GM21381 (cell line): ENCODE data around the gene CFAP57.
"Not testable (repeated sequence)": the region's sequence is repeated elsewhere in the genome, so short reads cannot be mapped to it uniquely, and the experiment has no call there.

ENCODE experiments used
- ATAC-seq: cut with Tn5 transposase; IDR thresholded peaks from one replicate; pipeline ENCODE4 v1.9.1; 2021; ENCODE audit warnings: mild to moderate bottlenecking, moderate library complexity; ENCODE audit not compliant: unreplicated experiment

The CFAP57 gene

DNA sequence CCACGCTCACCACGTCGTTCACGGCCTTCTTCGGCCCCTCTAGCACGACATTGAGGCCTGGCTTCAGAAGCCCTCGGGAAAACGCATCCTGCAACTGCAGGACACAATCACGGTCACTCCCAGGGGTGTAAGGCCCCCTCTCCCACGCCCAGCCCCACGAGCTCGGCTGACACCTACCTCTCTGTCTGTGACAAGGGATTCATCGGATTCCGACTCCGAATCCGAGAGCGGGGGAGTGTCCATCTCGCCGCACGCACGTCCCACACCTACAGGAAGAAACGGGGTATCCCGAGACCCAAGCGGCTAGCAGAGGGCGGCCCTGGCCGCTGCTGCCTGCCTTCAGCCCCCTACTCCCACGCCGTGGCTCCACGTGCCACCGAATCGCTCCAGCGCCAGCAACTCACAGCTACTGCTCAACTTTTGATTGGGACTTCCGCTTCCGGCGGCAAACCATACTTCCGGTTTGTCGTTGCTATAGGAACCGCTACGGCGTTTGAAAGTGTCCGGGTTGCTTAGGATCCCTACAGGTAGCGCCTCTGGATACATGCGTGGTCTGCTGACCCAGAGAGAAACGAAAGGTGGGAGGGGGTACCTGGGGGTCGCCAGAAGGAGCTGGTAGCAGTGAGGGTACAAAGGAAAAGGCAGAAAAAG is at the start of gene CFAP57, which contains the start of gene EBNA1BP2:
TSS of gene CFAP57 (plus strand) at position 455 of the 651 bp plus-strand sequence. CDS start 424 bp downstream, outside the sequence.
TSS of gene EBNA1BP2 (minus strand) at position 415 of the 651 bp plus-strand sequence. CDS start at position 243, 172 bp downstream.
- ATAC-seq = peak; percentile 86

DNA sequence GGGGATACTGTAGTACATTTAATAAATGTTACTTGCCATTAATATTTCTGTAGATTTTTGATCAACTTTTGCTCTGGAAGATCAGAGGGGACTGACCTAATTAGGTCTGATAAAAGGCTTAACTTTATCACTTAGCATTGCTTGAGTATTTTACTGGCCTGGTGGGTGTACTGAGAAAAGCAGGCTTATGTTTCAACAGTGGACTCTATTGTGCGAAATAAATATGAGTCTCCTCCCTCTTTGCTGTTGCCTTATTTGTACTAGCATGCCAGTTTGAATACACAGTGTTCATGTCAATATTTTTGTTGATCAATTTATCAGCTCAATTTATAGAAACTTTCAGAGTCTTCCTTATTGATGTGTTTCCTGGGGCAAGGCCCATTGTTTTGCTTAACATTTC is 49.1 kb upstream of the CFAP57 start:
- no peak for ATAC-seq

DNA sequence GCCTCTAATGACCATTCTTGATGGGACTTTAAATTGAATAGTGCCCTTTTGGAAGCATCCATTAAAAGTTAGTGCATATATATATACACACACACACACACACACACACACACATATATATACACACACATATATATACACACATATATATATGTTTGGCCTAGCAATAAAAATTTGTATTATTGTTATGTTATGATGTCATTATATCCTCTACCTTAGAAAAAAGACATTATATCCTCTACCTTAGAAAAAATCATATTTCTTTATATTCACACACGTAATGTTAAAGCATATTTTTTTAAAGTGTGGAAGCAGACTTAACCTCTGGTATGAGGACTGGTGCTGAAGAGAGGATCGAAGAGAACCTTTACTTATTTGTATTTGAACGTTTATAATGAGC is 43.3 kb upstream of the CFAP57 start:
- ATAC-seq = no peak

DNA sequence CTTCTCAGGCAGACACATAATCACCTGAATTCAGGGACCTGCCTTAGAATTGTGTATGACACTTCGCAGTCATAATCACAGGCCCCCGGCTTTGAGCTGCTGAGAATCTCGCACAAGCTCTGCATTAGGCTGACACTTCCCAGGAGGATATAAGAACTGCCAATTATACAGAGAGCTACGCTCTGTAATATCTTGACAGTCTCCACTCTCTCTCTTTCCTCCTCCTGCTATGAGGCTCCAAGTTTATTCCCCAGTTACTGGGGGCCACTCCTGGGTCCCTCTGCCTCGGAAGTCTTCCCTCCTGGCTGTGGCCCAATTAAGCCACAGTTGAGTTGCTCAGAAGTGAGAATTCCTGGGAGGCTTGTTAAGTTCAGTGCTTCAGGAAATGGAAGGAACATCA is 42.7 kb upstream of the CFAP57 start:
- ATAC-seq = no peak

DNA sequence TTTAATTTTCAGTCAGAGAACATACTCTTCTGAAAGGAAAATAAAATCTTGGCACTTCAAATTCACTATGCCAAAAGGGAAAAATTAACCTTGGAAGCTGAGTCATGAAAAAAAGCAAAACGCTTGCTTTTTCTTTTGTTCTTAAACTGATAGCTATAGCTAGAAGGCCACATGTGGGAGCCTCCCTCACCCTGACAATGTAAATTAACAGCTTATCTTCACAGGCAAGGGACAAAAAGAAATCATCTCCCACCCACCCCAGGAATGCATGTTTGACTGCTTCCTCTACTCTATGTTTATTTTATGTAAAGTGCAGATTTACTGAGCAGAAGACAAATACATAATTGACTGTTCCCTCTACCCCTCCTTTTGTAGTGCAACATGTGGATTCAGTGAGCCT is 38.1 kb upstream of the CFAP57 start:
- no peak for ATAC-seq

DNA sequence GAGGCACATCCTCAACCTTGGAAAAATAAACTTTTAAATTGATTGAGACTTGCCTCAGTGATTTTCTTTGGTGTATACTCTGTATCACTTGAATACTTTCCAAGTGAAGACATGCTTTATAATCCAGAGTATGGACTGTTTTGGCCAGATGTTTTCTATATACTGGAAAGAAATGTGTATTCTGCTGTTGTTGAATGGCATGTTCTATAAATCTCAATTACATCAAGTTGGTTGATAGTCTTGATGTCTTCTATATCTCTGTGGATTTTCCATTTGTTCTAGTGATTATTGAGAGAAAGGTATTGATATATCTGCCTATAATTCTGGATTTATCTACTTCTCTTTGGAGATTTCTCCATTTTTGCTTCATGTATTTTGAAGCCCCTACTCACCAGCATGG is 37.5 kb upstream of the CFAP57 start:
- no peak for ATAC-seq

DNA sequence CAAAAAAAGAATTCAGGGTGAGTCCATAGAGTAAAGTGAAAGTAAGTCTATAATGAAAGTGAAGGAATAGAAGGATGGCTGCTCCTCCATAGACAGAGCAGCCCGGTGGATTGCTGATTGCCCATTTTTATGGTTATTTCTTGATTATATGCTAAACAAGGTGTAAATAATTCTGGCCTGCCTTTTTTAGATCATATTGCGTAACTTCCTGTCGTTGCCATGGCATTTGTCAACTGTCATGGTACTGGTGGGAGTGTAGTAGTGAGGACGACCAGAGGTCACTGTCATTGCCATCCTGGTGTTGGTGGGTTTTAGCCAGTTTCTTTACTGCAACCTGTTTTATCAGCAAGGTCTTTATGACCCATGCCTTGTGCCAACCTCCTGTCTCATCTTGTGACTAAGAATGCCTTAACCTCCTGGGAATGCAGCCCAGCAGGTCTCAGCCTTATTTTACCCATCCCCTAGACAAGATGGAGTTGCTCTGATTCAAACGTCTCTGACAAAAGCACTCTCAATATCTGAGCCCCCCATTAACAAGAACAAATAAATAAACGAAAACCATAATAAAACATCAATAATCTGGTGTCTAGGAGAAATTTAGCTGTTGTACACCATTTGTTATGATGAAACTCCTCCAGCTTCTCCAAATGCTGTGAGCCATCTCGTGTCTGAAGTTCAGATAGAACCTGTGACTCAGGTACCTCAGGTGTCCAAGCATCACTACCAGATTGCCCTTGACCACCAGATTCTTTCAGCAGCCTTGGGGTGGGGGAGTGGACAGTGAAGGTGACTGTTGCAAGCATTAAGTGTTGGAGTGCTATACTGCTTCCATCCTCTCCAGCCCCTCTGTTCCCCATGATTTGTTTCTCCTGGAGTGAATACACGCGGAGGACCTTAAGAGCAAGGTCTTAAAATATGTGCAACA is 36.0 kb upstream of the CFAP57 start:
- no peak for ATAC-seq

DNA sequence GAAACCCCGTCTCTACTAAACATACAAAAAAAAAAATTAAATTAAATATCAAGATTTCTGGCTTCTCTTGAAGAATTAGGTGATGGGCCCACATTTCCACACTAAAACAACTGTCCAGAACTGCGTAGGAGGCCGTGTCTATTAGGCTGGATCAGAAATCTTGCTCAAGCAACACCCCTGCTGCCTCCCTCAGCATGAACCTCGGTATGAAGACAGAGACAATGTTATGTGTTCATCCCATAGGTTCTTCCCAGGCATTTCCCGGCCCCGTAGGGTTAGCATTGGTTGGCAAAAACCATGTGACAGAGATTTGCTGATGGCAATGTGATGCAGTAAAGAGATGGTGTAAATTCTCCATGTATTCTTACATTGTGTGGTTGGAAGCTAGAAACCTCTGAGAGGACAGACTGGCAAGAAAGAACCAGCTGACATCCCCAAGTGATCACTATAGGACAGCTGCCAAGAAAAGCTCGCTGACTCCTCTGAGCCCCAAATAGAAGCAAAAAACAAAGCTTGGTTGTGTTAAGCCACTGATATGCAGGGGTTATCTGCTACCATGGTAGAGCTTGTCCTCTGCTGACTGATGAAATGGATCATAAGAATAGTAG is 34.6 kb upstream of the CFAP57 start:
- ATAC-seq = no peak

DNA sequence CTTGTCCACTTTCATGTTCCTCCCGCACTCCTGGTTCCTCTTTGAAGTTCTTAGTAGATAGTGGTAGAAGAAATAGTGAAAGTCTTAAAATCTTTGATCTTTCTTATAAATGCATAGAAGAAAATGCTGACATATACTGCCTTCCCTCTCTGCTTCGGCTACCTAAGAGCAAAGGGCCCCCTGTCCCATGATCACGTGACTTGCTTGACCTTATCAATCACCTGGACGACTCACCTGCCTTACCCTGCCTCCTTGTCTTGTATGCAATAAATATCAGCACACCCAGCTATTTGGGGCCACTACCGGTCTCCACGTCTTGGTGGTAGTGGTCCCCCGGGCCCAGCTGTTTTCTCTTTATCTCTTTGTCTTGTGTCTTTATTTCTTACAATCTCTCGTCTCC is 32.8 kb upstream of the CFAP57 start:
- not testable (repeated sequence) for ATAC-seq

DNA sequence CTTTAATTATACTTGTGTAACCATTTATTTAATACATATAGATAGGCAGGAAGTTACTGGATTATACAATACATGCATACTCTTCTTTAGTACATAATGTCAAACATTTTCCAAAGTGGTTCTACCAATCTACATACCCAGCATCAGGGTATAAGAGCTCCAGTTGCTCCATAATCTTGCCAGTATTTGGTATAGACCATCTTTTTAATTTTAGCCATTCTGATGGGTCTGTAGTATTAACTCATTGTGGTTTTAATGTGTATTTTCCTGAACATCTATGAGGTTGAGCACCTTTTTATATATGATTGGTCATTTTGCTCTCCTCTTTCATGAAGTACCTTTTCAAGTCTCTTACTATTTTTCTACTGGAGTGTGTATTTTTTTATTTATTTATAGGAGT is 32.1 kb upstream of the CFAP57 start:
- ATAC-seq = no peak

DNA sequence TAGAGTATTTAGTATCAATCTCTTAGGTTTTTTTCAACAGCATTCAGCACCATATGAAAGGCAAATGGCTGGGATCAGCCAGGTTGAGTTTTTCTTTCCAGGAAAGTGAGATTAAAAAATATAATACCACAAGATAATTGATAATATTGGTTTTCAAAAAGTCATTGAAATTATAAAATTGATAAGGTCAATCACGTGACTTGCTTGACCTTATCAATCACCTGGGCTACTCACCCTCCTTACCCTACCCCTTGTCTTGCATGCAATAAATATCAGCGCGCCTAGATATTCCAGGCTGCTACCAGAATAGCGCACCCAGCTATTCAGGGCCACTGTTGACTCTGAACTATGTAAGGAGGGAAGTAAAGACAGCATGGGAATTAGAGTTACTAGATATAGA is 31.5 kb upstream of the CFAP57 start:
- ATAC-seq = no peak

DNA sequence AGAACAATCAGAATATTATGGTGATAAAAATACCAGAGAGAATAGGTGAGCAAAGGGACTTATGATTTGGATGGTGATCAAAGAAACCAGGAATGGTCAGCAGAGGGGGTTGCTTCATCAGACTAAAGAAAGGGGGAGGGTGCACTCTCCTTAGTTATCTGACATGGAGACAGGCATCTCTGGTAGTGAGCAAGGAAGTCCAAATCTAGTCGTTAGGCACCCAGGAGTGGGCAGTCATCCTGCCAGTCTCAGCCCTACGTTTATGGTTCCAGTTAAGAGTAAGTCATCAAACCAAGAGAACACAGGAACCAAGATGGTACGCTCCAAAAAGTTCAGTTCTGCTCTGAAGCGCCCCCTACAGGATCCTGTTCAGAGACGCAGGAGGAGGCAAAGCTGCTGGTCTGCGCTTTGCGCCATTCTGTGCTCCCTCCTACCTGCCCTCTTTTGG is 28.7 kb upstream of the CFAP57 start:
- ATAC-seq = no peak

DNA sequence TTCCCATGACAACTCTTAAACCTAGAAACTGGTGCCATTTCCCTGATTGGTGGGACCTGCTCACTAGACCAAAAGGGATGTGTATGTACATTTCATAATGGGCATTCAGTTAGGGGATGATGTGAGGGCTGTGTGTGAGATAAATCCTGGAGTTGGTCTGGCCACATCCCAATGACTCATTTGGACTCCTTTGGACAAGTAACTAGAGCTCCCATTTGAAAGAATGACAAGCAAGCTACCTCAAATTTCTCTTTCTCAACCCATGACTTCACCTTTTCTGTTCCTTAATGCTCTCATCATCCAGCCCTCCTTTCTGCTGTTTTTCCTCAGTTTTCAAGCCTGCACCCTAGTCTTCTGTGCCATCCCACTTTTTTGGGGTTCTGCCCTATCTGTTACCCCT is 27.9 kb upstream of the CFAP57 start:
- ATAC-seq = no peak

DNA sequence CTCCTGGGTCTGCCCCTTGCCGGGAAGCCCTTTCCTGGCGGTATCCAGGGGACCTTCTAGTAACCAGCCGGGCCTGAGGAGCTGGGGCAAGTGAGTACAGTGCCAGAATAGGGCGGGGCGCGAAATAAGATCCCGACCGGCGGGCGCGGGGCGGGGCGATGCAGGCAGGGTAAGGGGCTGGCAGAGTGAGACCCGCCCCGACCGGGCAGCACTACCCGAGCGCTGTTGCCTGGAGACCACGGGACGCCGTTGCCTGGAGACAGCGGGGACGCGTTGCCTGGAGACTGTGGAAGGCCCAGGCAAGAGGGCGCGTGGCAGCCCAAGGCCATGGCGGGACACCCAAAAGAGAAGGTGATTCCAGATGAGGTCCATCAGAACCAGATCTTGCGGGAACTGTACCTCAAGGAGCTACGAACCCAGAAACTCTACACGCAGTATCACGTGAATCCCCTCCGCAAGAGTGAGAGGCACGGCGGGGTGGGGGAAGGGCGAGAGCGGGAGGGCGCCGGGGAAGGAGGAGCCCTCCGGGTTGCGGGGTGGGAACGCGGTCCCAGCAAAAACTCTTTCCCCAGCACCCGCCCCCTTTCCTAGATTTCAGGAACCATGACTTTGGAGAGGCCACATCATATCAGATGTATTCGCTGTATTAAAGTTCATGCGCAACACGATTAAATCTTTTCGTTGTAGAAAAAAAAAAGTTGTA is 24.4 kb upstream of the CFAP57 start:
- ATAC-seq = no peak

DNA sequence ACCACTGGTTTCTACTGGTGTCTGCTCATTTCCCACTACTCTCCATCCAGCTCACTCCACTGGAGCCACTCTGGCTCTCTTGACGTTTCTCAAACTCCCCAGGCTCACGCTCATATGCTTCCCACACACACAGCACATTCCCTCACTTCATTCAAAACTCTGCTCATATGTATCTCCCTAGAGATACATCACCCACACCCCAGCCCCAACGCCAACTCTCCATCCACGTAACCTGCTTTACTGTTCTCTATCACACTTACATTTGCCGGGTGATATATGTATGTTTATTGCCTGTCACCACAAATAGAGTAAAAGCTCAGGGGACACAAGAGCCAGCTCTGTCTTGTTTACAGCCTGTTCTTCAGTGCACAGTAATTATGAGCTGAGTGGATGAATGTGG is 22.2 kb upstream of the CFAP57 start:
- ATAC-seq = no peak

DNA sequence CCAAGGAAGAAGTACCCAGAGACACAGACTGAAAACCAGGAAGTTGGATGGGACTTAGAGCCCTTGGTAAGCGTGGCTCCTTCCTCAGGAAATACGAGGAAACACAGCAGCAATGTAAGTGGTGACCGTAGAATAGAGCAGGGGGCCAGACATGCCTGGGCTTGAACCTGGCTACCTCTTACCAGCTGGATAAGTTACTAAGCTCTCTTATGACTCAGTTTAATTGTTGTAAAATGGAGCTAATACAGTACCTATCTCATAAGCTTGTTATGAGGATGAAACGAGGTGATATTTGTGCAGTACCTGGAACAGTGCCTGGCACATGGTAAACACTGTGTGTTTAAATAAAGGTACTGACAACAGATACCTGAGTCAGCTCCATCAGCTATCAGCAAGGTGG is 19.3 kb upstream of the CFAP57 start:
- ATAC-seq = no peak

DNA sequence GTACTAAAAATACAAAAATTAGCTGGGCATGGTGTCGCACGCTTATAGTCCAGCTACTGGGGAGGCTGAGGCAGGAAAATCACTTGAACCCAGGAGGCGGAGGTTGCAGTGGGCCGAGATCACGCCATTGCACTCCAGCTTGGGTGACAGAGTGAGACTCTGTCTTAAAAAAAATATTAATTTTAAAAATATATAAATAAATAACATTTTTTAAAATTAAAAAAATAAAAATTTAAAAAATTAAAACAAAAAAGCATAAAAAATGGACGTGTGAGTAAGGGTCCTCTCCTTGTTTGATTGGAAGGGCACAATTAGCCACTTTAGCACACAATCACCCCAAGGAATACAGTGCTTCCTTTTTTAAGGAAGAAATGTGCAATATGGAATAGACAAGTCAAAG is 18.7 kb upstream of the CFAP57 start:
- no peak for ATAC-seq

DNA sequence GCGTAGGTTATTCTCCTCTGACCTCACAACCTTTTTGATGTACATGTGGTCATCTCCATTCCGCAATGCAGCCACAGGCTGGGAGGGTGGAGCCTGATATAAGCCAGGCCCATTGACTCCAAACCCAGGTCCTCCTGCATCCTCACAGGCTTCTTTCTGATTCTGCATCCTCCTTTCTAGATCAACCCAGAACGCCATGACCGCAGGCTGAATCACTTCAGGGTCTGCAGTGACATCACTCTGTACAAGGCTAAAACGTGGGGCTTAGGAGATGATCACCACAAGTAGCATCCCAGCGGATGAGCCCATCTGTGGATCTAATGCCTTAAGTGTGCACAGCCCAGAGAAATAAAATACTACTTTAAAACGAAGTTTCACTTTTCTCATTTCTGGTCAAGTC is 16.1 kb upstream of the CFAP57 start:
- ATAC-seq = no peak

DNA sequence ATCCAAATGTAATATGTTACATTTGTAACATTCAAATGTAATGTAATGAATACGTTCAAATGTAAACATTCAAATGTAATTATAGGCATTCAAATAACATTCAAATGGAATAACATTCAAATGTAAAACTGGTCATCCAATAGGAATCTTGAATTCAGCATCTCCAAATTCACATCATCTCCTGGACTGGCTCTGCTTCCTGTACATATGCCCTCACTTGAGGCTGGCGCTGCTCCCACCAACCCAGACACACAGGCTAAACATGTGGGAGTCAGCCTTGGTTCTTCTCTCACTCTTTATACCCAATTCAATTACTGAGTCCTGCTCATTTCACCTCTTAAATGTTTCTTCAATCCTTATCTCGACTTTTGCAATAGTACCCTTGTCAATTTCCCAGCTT is 7.0 kb upstream of the CFAP57 start:
- ATAC-seq = no peak

DNA sequence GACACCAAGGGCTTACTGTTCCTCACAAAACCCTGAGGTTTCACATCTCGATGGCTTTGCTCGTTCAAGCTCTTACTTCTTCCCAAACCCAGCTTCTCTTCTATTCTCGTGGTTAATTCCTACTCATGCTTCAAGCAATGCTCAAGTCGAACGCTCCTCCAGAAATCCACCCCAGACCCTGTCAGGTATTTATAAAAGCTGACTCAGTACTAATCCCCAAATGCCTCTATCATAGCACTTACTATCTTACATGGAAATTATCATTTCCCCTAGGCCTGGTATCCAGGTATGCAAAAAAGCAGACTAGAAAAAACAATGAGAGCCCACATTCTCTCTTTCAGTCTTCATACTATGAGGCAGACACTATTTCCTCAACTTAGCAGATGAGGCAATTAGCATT is 6.4 kb upstream of the CFAP57 start:
- no peak for ATAC-seq

DNA sequence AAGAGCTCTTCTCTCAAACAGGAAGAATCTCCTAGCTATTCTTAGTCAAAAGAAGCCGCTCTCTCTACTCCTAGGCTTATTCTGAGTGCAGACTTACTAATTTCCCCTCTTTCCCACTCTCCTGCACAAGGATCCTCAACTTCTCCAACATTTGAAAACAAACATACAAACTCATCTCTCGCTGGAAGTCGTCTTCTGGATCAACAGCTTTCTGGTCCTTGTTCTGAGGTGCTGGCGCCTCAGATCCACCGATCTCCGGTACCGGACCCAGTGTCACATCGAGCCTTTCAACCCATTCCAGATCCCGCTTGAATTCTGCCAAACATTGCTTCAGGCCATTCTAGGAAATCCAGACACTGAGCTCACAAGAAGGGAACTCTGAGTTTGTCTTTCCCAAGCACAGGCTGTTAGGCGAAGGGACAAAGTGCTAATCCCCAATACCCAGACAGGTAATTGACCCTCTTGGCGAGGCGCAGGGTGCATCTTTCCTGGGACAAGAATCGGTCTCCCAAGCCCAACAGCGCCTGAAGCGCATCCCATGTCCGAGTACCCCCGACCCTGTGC is 736 bp upstream of the CFAP57 start:
- no peak for ATAC-seq
